IMR-90 (cell line): ENCODE results near the gene SCML2. TPM values are rescaled to one million over a fixed set of nuclear protein-coding genes. Genes with fewer than 3 reads are reported as not detected.
A peak's percentile ranks its signal among the peaks of the same experiment; 100 is the strongest.

ENCODE experiments used
- ATAC-seq: fragments of 200-7000 bp; cut with Tn5 transposase; 2 replicates; pipeline ENCODE4 v1.9.1; 2020; ENCODE audit warnings: low read depth, mild to moderate bottlenecking, moderate library complexity
- BruUV-seq: library from RNA; stranded (reverse); fragments of 400-500 nt; replicated peaks from 2 replicates; lab custom pipeline; 2021; lab: Mats Ljungman, UMichigan
- CTCF ChIA-PET: fragments of 300-600 bp; formaldehyde crosslinking; extraction: SDS; loops from one replicate; lab custom pipeline; 2021; ENCODE audit warnings: antibody characterized with exemption; lab: Yijun Ruan, JAX
- POLR2A ChIA-PET: fragments of 300-600 bp; sonication (Branson Sonifier 250); formaldehyde crosslinking; loops from one replicate; lab custom pipeline; 2022; ENCODE audit warnings: antibody characterized with exemption; ENCODE audit not compliant: unreplicated experiment; lab: Charles Lee
- DNase-seq: peaks from one replicate; pipeline ENCODE4 v3.0.0; 2013
- H2AFZ ChIP-seq: replicated peaks from 2 replicates; pipeline ENCODE3; 2013; ENCODE audit warnings: low read length, mild to moderate bottlenecking; ENCODE audit not compliant: poor library complexity
- H2AK5ac ChIP-seq: 2 replicates; pipeline ENCODE4 v1.6.1; 2013; ENCODE audit warnings: low read depth, low read length, inconsistent platforms
- H2AK9ac ChIP-seq: replicated peaks from 2 replicates; pipeline ENCODE3; 2013; ENCODE audit warnings: mild to moderate bottlenecking, low read depth, low read length, moderate library complexity; ENCODE audit not compliant: poor library complexity
- H2BK120ac ChIP-seq: 2 replicates; pipeline ENCODE4 v1.6.1; 2013; ENCODE audit warnings: low read depth, low read length, inconsistent platforms
- H2BK15ac ChIP-seq: 3 replicates; pipeline ENCODE4 v1.6.1; 2013; ENCODE audit warnings: low read depth, low read length, inconsistent platforms
- H2BK20ac ChIP-seq: 2 replicates; pipeline ENCODE4 v1.6.1; 2013; ENCODE audit warnings: low read depth, mild to moderate bottlenecking, inconsistent platforms, low read length, moderate library complexity
- H2BK5ac ChIP-seq: 2 replicates; pipeline ENCODE4 v1.6.1; 2013; ENCODE audit warnings: mild to moderate bottlenecking, low read depth, low read length, inconsistent platforms; ENCODE audit not compliant: poor library complexity, severe bottlenecking
- H3K14ac ChIP-seq: replicated peaks from 2 replicates; pipeline ENCODE4 v1.6.1; 2013; ENCODE audit warnings: low read depth, low read length, inconsistent platforms
- H3K18ac ChIP-seq: 2 replicates; pipeline ENCODE4 v1.6.1; 2013; ENCODE audit warnings: low read depth, low read length, control low read depth
- H3K23ac ChIP-seq: 2 replicates; pipeline ENCODE4 v1.6.1; 2013; ENCODE audit warnings: low read depth, low read length, inconsistent platforms
- H3K27ac ChIP-seq: 2 replicates; pipeline ENCODE4 v1.5.1; 2013; ENCODE audit warnings: mild to moderate bottlenecking, control low read depth, low read length; ENCODE audit not compliant: insufficient read depth
- H3K27me3 ChIP-seq: 2 replicates; pipeline ENCODE4 v1.6.1; 2013; ENCODE audit warnings: low read length; ENCODE audit not compliant: control insufficient read depth, insufficient read depth
- H3K36me3 ChIP-seq: 2 replicates; pipeline ENCODE4 v1.6.1; 2013; ENCODE audit warnings: low read length, mixed read lengths; ENCODE audit not compliant: control insufficient read depth, insufficient read depth
- H3K4ac ChIP-seq: 2 replicates; pipeline ENCODE4 v1.6.1; 2013; ENCODE audit warnings: low read depth, low read length, inconsistent platforms
- H3K4me1 ChIP-seq: 2 replicates; pipeline ENCODE4 v1.6.1; 2013; ENCODE audit warnings: low read length, mixed read lengths; ENCODE audit not compliant: control insufficient read depth, insufficient read depth
- H3K4me2 ChIP-seq: 2 replicates; pipeline ENCODE4 v1.6.1; 2013; ENCODE audit warnings: low read depth, mild to moderate bottlenecking, control low read depth, low read length, moderate library complexity
- H3K4me3 ChIP-seq: 2 replicates; pipeline ENCODE4 v1.5.1; 2013; ENCODE audit warnings: low read depth, mild to moderate bottlenecking, control low read depth, low read length, moderate library complexity; ENCODE audit not compliant: insufficient read depth
- H3K56ac ChIP-seq: 2 replicates; pipeline ENCODE4 v1.6.1; 2013; ENCODE audit warnings: low read length, inconsistent platforms; ENCODE audit not compliant: insufficient read depth; ENCODE audit errors: extremely low read depth
- H3K79me1 ChIP-seq, 2 experiments: 2 replicates each; pipeline ENCODE4 v1.6.1; 2013; ENCODE audit warnings: low read length in 2 of 2, inconsistent platforms in 1 of 2, low read depth in 1 of 2
- H3K9ac ChIP-seq: 2 replicates; pipeline ENCODE4 v1.6.1; 2013; ENCODE audit warnings: low read depth, low read length, control low read depth
- H3K9me1 ChIP-seq: 2 replicates; pipeline ENCODE4 v1.6.1; 2013; ENCODE audit warnings: low read length, inconsistent platforms; ENCODE audit not compliant: insufficient read depth
- H3K9me3 ChIP-seq: 2 replicates; pipeline ENCODE4 v1.6.1; 2013; ENCODE audit warnings: low read length; ENCODE audit not compliant: control insufficient read depth, insufficient read depth
- H4K20me1 ChIP-seq: 2 replicates; pipeline ENCODE4 v1.6.1; 2013; ENCODE audit warnings: low read length, inconsistent platforms; ENCODE audit not compliant: insufficient read depth
- H4K5ac ChIP-seq: 2 replicates; pipeline ENCODE4 v1.6.1; 2013; ENCODE audit warnings: mild to moderate bottlenecking, low read depth, low read length, control low read depth
- H4K8ac ChIP-seq, 2 experiments: 2 replicates each; pipeline ENCODE4 v1.6.1; 2013; ENCODE audit warnings: low read depth in 2 of 2, low read length in 2 of 2, control low read depth in 1 of 2, inconsistent platforms in 1 of 2
- H4K91ac ChIP-seq: 2 replicates; pipeline ENCODE4 v1.6.1; 2013; ENCODE audit warnings: low read depth, low read length, inconsistent platforms; ENCODE audit not compliant: insufficient read depth
- BHLHE40 ChIP-seq: fragments of 150-350 bp; IDR thresholded peaks from 2 replicates; pipeline ENCODE4 v1.6.1; 2016; ENCODE audit warnings: mild to moderate bottlenecking, low read depth, low read length
- CEBPB ChIP-seq: IDR thresholded peaks from 2 replicates; pipeline ENCODE4 v1.6.1; 2012; ENCODE audit warnings: low read depth, low read length, improper control_type of control experiment
- CHD1 ChIP-seq: IDR thresholded peaks from 2 replicates; pipeline ENCODE4 v1.6.1; 2012; ENCODE audit warnings: low read depth, low read length, improper control_type of control experiment
- CTCF ChIP-seq: conservative IDR thresholded peaks from 2 replicates; pipeline ENCODE4 v1.5.1; 2012; ENCODE audit warnings: mild to moderate bottlenecking, low read depth, low read length, improper control_type of control experiment
- ELK1 ChIP-seq: fragments of 150-350 bp; IDR thresholded peaks from 2 replicates; pipeline ENCODE4 v1.6.1; 2016; ENCODE audit warnings: low read depth, mild to moderate bottlenecking, low read length, moderate library complexity, borderline replicate concordance
- FOS ChIP-seq: fragments of 150-350 bp; IDR thresholded peaks from 2 replicates; pipeline ENCODE4 v1.6.1; 2016; ENCODE audit warnings: low read depth, low read length
- MAZ ChIP-seq: IDR thresholded peaks from 2 replicates; pipeline ENCODE4 v1.6.1; 2012; ENCODE audit warnings: low read depth, mild to moderate bottlenecking, low read length, improper control_type of control experiment, moderate library complexity, borderline replicate concordance
- MXI1 ChIP-seq: IDR thresholded peaks from 2 replicates; pipeline ENCODE4 v1.6.1; 2012; ENCODE audit warnings: low read depth, mild to moderate bottlenecking, low read length, moderate library complexity, borderline replicate concordance
- NFE2L2 ChIP-seq: fragments of 150-350 bp; IDR thresholded peaks from 2 replicates; pipeline ENCODE4 v1.6.1; 2016; ENCODE audit warnings: low read depth, mild to moderate bottlenecking, low read length
- POLR2A ChIP-seq: IDR thresholded peaks from 2 replicates; pipeline ENCODE4 v1.6.1; 2012; ENCODE audit warnings: mild to moderate bottlenecking, low read depth, low read length
- RAD21 ChIP-seq: IDR thresholded peaks from 2 replicates; pipeline ENCODE4 v1.6.1; 2012; ENCODE audit warnings: low read length, improper control_type of control experiment
- RCOR1 ChIP-seq: IDR thresholded peaks from 2 replicates; pipeline ENCODE4 v1.6.1; 2012; ENCODE audit warnings: mild to moderate bottlenecking, low read length, improper control_type of control experiment; ENCODE audit not compliant: insufficient replicate concordance
- RFX5 ChIP-seq: IDR thresholded peaks from 2 replicates; pipeline ENCODE4 v1.8.0; 2012; ENCODE audit warnings: low read depth, mild to moderate bottlenecking, low read length, moderate library complexity
- USF2 ChIP-seq: fragments of 150-350 bp; IDR thresholded peaks from 2 replicates; pipeline ENCODE4 v1.6.1; 2017; ENCODE audit warnings: mild to moderate bottlenecking, antibody characterized with exemption, low read length, low read depth
- WGBS, 2 experiments: methylation state at CpG; one replicate each; pipeline versions ENCODE4 v1.1.5 to v1.1.7; 2013; ENCODE audit warnings: missing lambda C conversion rate in 2 of 2; ENCODE audit not compliant: insufficient read length in 1 of 2; ENCODE audit errors: extremely low coverage in 2 of 2; 5-methylcytosine and 5-hydroxymethylcytosine counted together
- dilution Hi-C: fragments of 300-500 bp; cut with HindIII; formaldehyde crosslinking; loops from one replicate; pipeline ENCODE4 v1.14.3; 2018; ENCODE audit warnings: low sequenced_read_pairs; ENCODE audit not compliant: unreplicated experiment
- in situ Hi-C: fragments of 300-500 bp; cut with MboI; formaldehyde crosslinking; loops from 3 replicates; pipeline ENCODE4 v1.14.3; 2019; ENCODE audit warnings: low sequenced_read_pairs, inconsistent platforms, mixed read lengths
- intact Hi-C: fragments of 100-400 bp; cut with micrococcal nuclease; formaldehyde crosslinking; loops from 2 replicates; pipeline ENCODE4 v1.10.0; 2022
- polyA plus RNA-seq, 3 experiments: library from polyadenylated mRNA; depleted of rRNA; stranded (reverse); fragments of >200 nt; gene quantifications; 2 replicates each; pipeline ENCODE4 v1.2.3, GENCODE V29; 2012; ENCODE audit warnings: low replicate concordance in 1 of 3
- total RNA-seq: library from RNA; depleted of rRNA; stranded (reverse); fragments of >200 nt; gene quantifications from 2 replicates; pipeline ENCODE4 v1.2.3, GENCODE V29; 2012

SCML2 gene
- total and polyA plus RNA-seq, 2 of the 4 experiments (the other 2 are of a cell fraction), result 1.3 to 1.7 TPM

GRCh38 chrX:18294893-18295292, 59.6 kb downstream of the SCML2 start:
- TF ChIP-seq MAZ, result no peak
- no peak for TF ChIP-seq RCOR1
- no peak for TF ChIP-seq CTCF
- no peak for TF ChIP-seq MXI1
- TF ChIP-seq RFX5, result no peak
- TF ChIP-seq ELK1, result no peak
- TF ChIP-seq RAD21, result no peak
- no peak for TF ChIP-seq NFE2L2
- TF ChIP-seq POLR2A, result no peak
- TF ChIP-seq FOS, result no peak
- TF ChIP-seq CEBPB, result no peak
- TF ChIP-seq BHLHE40, result no peak
- no peak for TF ChIP-seq CHD1
- TF ChIP-seq USF2, result no peak
- Histone ChIP-seq H3K4ac (no peak overlapping the region), H3K4me2 (no peak overlapping the region), H2AFZ (no peak overlapping the region), H3K27me3 (no peaks in the 10 kb centered on the region), H3K4me3 (no peak overlapping the region), H3K36me3 (no peaks in the 10 kb centered on the region), H4K8ac (no peak overlapping the region), H3K9ac (no peak overlapping the region), H2BK120ac (no peak overlapping the region), H3K18ac (no peak overlapping the region), H3K27ac (no peak overlapping the region), H2BK15ac (no peak overlapping the region), H2AK5ac (no peak overlapping the region), H2AK9ac (peak overlapping the region; percentile 72), H3K9me3 (no peaks in the 10 kb centered on the region), H3K14ac (no peak overlapping the region), H3K9me1 (no peaks in the 10 kb centered on the region), H4K91ac (no peak overlapping the region), H2BK20ac (no peak overlapping the region), H3K4me1 (no peaks in the 10 kb centered on the region), H3K23ac (no peak overlapping the region), H3K56ac (no peak overlapping the region), H2BK5ac (no peak overlapping the region), H4K20me1 (no peaks in the 10 kb centered on the region), H3K79me1 (no peaks in the 10 kb centered on the region), H4K5ac (no peak overlapping the region)
- DNase-seq (no peak), ATAC-seq (no peak)
- intact Hi-C loops, result no loop called here
- in situ Hi-C loops, result no loop called here
- dilution Hi-C loops, result no loop called here
- ChIA-PET CTCF (interaction anchor here (0.6 kb wide), 1 partner anchor 15 kb away, joined by 5 read pairs; no protein-coding TSS in a partner anchor), POLR2A (no interaction called here)
- 86% methylated on average over 1 of the region's 3 CpGs; no CpG with 5 or more reads in 1 of the 2 experiments for WGBS, 2 experiments
- BruUV-seq, result no TSS peak
